Measurements from ENCODE around the gene RYR2.

GRCh38 chr1:237542525-237543418 is 500.8 kb downstream of the RYR2 start:
- TF ChIP-seq CTCF (IDR thresholded peaks at IDR 0.05), result no peak
- no peak for TF ChIP-seq POLR2A (IDR thresholded peaks at IDR 0.05)

Data from esophagus squamous epithelium (tissue), 4 donors.